IPS-NIHi7 (cell line): ENCODE measurements around the gene CSHL1.
A peak's percentile ranks its signal among the peaks of the same experiment; 100 is the strongest.
"Not testable (repeated sequence)": the region's sequence is repeated elsewhere in the genome, so short reads cannot be mapped to it uniquely, and the experiment has no call there.

ENCODE experiments used
- DNase-seq: peaks from one replicate; pipeline ENCODE4 v3.0.0; 2012; ENCODE audit warnings: mixed read lengths; ENCODE audit errors: extremely low spot score

The CSHL1 gene

GRCh38 chr17:63918789-63919305 is 7.8 kb upstream of the CSHL1 start, which contains the start of gene GH1:
Gene GH1, minus strand, starts transcription at chr17:63918839. Its CDS starts 63 bp downstream, at chr17:63918776.
- not testable (repeated sequence) for DNase-seq

- peak; percentile 72 for DNase-seq
Measured at GRCh38 chr17:63918305-63918704, 7.2 kb upstream of the CSHL1 start.

- no peak for DNase-seq
Measured at GRCh38 chr17:63917646-63918045, 6.6 kb upstream of the CSHL1 start.

GRCh38 chr17:63917206-63917605 is 6.1 kb upstream of the CSHL1 start:
- DNase-seq = not testable (repeated sequence)

GRCh38 chr17:63916566-63917185 is 5.6 kb upstream of the CSHL1 start:
- DNase-seq = no peak

- DNase-seq = not testable (repeated sequence)
Measured at GRCh38 chr17:63915753-63916152, 4.7 kb upstream of the CSHL1 start.

GRCh38 chr17:63914471-63914870 is 3.4 kb upstream of the CSHL1 start:
- no peak for DNase-seq

GRCh38 chr17:63911657-63912100 is 621 bp upstream of the CSHL1 start:
- peak; percentile 75 for DNase-seq

- DNase-seq = no peak
Measured at GRCh38 chr17:63910096-63910495, 962 bp downstream of the CSHL1 start.

GRCh38 chr17:63909586-63909985 is 1.5 kb downstream of the CSHL1 start:
- not testable (repeated sequence) for DNase-seq

- peak; percentile 12 for DNase-seq
Measured at GRCh38 chr17:63907161-63907778, 3.8 kb downstream of the CSHL1 start.

- not testable (repeated sequence) for DNase-seq
Measured at GRCh38 chr17:63904796-63905195, 6.3 kb downstream of the CSHL1 start.

- DNase-seq = not testable (repeated sequence)
Measured at GRCh38 chr17:63903787-63904201, 7.3 kb downstream of the CSHL1 start.

- not testable (repeated sequence) for DNase-seq
Measured at GRCh38 chr17:63901971-63902370, 9.1 kb downstream of the CSHL1 start.

- not testable (repeated sequence) for DNase-seq
Measured at GRCh38 chr17:63898899-63899798, 11.9 kb downstream of the CSHL1 start.

- not testable (repeated sequence) for DNase-seq
Measured at GRCh38 chr17:63896524-63897354, 14.3 kb downstream of the CSHL1 start, which contains the start of gene CSH1. Gene CSH1, minus strand, starts transcription at chr17:63896574. Its CDS starts 63 bp downstream, at chr17:63896511.

GRCh38 chr17:63894821-63895220 is 16.2 kb downstream of the CSHL1 start:
- not testable (repeated sequence) for DNase-seq

- DNase-seq = not testable (repeated sequence)
Measured at GRCh38 chr17:63894021-63894420, 17.0 kb downstream of the CSHL1 start.

- DNase-seq = not testable (repeated sequence)
Measured at GRCh38 chr17:63892316-63893037, 18.6 kb downstream of the CSHL1 start.
